Keratinocyte (primary cell): ENCODE data around the gene PADI1.

Experiments used
- EZH2 ChIP-seq: IDR thresholded peaks from one replicate; pipeline ENCODE4 v1.6.1; 2012; ENCODE audit warnings: inconsistent platforms, mild to moderate bottlenecking, low read length, moderate library complexity
- TF ChIP-seq, protein P1 (sequence below), 3 experiments: IDR thresholded peaks in 1 of 3; conservative IDR thresholded peaks in 1 of 3; optimal IDR thresholded peaks in 1 of 3; 2 replicates in 2 of 3; 3 replicates in 1 of 3; pipeline versions ENCODE3 to v1.5.1; 2011; ENCODE audit warnings: low read length in 3 of 3, mild to moderate bottlenecking in 3 of 3, moderate library complexity in 2 of 3, control low read depth in 1 of 3, inconsistent platforms in 1 of 3; ENCODE audit not compliant: insufficient read depth in 2 of 3; ENCODE audit errors: extremely low read depth in 1 of 3

DNA sequence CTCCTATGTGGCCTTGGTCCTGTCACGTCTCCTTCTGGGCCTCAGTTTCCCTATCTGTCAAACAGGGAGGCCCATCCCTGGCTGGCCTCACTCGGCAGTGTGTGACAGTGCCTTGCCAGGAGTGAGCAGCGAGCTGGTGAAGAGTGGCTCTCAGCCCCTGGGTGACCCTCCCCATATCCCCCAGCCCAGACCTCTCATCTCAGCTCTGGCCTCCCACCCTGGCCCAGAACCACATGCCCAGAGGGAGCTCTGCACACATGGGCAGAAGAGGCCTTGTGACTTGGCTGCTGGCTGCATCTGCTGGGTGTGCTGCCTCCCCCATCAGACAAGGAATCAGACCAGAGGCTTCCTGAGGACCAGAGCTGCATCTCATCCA lies 19.5 kb upstream of the PADI1 start:
- TF ChIP-seq, protein P1, sequence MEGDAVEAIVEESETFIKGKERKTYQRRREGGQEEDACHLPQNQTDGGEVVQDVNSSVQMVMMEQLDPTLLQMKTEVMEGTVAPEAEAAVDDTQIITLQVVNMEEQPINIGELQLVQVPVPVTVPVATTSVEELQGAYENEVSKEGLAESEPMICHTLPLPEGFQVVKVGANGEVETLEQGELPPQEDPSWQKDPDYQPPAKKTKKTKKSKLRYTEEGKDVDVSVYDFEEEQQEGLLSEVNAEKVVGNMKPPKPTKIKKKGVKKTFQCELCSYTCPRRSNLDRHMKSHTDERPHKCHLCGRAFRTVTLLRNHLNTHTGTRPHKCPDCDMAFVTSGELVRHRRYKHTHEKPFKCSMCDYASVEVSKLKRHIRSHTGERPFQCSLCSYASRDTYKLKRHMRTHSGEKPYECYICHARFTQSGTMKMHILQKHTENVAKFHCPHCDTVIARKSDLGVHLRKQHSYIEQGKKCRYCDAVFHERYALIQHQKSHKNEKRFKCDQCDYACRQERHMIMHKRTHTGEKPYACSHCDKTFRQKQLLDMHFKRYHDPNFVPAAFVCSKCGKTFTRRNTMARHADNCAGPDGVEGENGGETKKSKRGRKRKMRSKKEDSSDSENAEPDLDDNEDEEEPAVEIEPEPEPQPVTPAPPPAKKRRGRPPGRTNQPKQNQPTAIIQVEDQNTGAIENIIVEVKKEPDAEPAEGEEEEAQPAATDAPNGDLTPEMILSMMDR (optimal IDR thresholded peaks at IDR 0.05 in 1 of 3, IDR thresholded peaks at IDR 0.05 in 1 of 3, conservative IDR thresholded peaks at IDR 0.05 in 1 of 3; ENCODE audit: extremely low read depth in 1 of 3, insufficient read depth in 2 of 3, low read length in 3 of 3): no peak
- TF ChIP-seq EZH2: no peak
